AG04449 (cell line): Measurements from ENCODE around the gene LRRC46.

Source experiments
- CTCF ChIA-PET: fragments of 350-600 bp; formaldehyde crosslinking; extraction: SDS; loops from one replicate; lab custom pipeline; 2021; ENCODE audit warnings: antibody characterized with exemption; lab: Yijun Ruan, JAX
- POLR2A ChIA-PET: fragments of 400-600, 350-600 bp; formaldehyde crosslinking; extraction: SDS; loops from one replicate; lab custom pipeline; 2020; ENCODE audit warnings: antibody characterized with exemption, inconsistent platforms; lab: Yijun Ruan, JAX
- DNase-seq: peaks from one replicate; pipeline ENCODE4 v3.0.0-alpha.2; 2010; ENCODE audit warnings: low read depth, low spot score
- H3K4me3 ChIP-seq: 2 replicates; pipeline ENCODE4 v1.5.1; 2011; ENCODE audit warnings: low read depth, mild to moderate bottlenecking, control low read depth, low read length
- TF ChIP-seq, protein P1 (sequence below): IDR thresholded peaks from one replicate; pipeline ENCODE4 v1.5.1; 2011; ENCODE audit warnings: mild to moderate bottlenecking, moderate library complexity, low read length, control low read depth, inconsistent platforms; ENCODE audit not compliant: insufficient read depth; ENCODE audit errors: missing control alignments

LRRC46 gene

DNA sequence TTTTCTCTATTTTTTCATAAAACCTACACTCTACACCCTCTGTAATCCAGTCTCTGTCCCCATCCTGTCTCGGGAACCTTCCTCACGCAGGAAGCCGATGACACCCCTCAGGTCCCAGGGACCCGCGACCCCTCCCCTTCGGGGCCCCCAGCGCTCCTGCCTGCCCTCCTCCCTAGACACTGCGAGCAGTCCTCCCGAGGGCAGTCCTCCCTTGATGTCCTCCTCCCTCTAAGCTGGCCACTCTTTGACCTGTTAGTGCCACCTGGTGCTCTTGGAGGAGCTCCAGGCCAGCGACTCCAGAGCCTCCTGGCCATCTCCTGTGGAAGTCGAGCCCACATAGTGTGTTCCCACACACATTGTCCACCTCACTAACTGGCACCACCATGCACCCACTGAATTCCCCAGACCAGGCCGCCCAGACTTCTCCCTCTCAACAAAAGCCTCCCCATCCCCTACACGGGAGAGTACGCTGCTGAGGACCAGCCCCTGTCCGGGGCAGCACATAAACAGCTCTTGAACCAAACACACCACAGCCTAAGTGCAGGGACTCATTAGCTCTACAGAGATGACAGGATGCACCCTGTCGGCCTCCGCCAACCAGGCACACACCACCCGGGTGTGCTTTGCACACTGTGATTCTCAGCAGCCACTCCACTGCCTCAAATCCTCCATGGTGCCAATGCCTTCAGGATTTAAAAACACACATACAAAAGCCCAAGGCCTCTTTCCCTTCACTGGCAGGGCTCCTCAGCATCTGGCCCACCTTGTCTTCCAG is 19.1 kb upstream of the LRRC46 start:
- no peak for DNase-seq
- H3K4me3 ChIP-seq = no peak overlapping the region
- ChIA-PET POLR2A (no interaction called here), CTCF (interaction anchor here (2.3 kb wide), 1 partner anchor 10 kb away, joined by 8 read pairs; no protein-coding TSS in a partner anchor)
- TF ChIP-seq, protein P1, sequence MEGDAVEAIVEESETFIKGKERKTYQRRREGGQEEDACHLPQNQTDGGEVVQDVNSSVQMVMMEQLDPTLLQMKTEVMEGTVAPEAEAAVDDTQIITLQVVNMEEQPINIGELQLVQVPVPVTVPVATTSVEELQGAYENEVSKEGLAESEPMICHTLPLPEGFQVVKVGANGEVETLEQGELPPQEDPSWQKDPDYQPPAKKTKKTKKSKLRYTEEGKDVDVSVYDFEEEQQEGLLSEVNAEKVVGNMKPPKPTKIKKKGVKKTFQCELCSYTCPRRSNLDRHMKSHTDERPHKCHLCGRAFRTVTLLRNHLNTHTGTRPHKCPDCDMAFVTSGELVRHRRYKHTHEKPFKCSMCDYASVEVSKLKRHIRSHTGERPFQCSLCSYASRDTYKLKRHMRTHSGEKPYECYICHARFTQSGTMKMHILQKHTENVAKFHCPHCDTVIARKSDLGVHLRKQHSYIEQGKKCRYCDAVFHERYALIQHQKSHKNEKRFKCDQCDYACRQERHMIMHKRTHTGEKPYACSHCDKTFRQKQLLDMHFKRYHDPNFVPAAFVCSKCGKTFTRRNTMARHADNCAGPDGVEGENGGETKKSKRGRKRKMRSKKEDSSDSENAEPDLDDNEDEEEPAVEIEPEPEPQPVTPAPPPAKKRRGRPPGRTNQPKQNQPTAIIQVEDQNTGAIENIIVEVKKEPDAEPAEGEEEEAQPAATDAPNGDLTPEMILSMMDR = no peak

DNA sequence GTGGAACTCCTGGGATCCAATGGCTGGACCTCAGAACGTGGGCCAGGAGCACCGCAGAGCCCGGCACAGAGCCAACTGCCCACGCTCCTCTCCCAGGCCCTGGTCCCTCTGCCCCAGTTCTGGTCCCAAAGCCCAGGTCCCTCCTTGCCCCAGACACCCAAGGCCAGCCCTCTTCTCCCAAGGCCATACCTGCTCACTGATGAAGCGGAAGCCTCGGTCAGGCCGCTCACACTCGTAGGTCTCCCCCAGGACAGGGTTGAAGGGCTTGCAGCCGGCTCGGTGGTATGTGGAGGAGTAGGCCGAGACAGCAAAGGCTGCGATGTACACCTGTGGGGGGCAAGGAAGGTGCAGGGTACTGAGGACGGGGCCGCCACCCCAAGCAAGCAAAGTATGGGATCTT is 18.4 kb upstream of the LRRC46 start:
- DNase-seq = no peak
- ChIA-PET POLR2A (no interaction called here), CTCF (no interaction called here)
- TF ChIP-seq, protein P1 = no peak
- H3K4me3 ChIP-seq = no peak overlapping the region

DNA sequence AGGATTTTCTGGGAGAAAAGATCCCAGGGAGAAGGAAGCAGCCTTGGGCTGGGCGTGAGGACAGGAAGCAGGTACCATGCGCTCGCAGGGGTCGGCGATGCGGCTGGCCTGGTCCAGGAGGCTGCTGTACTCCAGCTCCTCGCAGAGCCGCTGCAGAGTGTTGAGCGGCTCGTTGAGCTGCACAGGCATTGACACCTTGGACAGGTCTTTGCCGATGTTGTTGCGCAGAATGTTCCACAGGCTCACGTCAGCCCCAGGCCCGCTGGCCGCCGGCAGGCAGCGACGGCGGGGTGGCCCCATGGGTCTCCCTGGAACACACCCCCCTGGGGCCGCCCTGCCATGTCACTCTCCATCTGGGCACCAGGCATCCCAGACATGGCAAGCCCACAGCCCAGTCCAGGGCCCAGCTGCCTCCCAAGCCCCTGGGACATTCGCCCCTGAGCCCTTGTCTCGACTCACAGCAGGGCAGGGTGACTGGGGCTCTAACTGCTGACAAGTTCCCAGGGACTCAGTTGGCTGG is 17.9 kb upstream of the LRRC46 start:
- no peak for DNase-seq
- TF ChIP-seq, protein P1 = no peak
- ChIA-PET POLR2A (no interaction called here), CTCF (interaction anchor here (1.0 kb wide), 1 partner anchor 17 kb away, joined by 3 read pairs; the partner anchor contains the start of genes LRRC46 and MRPL10)
- H3K4me3 ChIP-seq = no peak overlapping the region

DNA sequence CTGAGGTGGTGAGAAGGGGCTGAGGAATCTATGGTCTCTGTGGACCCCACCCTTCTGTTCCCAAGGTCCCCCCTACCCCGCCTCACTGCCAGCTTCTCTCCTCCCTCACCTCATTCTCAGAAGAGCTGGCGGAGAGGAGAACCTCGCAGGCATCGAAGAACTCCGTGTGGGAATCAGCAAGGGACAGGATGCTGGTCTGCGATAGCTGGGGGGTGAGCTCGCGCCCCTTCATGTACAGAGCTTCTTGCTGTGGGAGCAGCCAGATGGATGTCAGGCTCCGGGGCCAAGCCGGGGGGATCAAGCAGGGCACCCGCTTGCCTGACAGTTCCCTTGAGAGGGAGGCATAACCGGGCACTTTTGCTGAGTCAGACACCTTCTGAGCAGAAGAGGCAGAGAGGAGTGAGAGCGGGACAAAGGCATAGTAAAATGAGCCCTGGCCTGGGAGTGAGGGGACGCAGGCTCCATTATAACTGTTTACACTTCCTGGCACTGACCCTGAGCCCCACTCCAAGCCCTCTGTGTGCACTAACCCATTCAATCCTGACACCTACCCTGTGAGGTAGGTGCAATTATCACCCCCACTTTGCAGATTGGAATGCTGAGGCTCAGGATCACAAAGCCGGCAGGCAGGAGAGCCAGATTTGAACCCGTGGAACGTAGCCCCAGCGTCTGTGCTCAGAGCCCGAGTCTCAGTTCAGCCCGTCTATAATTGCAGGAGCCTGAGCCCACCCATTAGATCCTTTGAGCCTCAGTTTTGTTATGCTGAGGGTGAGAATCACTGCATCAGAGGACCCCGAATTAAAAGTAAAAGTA is 16.2 kb upstream of the LRRC46 start:
- no peak for DNase-seq
- H3K4me3 ChIP-seq = no peak overlapping the region
- POLR2A ChIA-PET = interaction anchor here (1.1 kb wide), 1 partner anchor 16 kb away, joined by 5 read pairs; the partner anchor contains the start of genes LRRC46 and MRPL10
- TF ChIP-seq, protein P1 = no peak
- CTCF ChIA-PET = interaction anchor here (0.9 kb wide), 1 partner anchor 156 kb away, joined by 3 read pairs; the partner anchor contains the start of gene CDK5RAP3

DNA sequence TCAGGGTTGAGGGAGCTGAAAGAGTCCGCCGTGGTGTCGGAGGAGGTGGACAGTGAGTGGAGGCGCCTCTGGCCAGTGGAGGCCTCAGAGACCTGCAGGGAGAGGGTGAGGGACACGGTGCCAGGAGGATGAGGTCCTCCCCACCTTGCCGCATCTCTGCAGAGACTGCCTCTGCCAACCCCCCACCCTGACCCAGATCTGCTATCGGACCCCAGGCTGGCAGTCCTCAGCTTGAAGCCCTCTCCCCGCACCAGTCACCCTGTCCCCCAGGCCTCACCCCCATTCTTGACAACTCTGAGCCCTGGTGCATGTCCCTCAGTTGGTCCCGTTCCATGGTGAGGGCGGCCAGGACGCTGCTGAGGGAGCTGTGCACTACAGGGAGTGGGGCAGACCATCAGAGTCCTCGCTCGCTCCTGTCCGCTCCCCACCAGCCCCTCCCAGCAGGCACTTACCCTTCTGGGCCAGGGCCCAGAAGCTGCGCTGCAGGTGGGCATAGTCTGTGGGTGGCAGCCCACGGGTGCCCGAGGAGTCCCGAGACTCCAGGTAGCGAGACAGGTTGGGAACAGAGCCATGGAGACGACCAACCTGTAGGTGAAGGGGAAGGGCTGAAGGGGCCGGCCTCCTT is 15.2 kb upstream of the LRRC46 start:
- CTCF ChIA-PET = no interaction called here
- TF ChIP-seq, protein P1 = no peak
- no peak overlapping the region for H3K4me3 ChIP-seq
- no peak for DNase-seq
- POLR2A ChIA-PET = interaction anchor here (1.1 kb wide), 1 partner anchor 15 kb away, joined by 5 read pairs; the partner anchor contains the start of genes LRRC46 and MRPL10
